GM19238 (cell line): ENCODE results near the gene CDK5RAP1.
A peak's percentile ranks its signal among the peaks of the same experiment; 100 is the strongest.
"Not testable (repeated sequence)": the region's sequence is repeated elsewhere in the genome, so short reads cannot be mapped to it uniquely, and the experiment has no call there.

ENCODE experiments used
- DNase-seq: peaks from one replicate; pipeline ENCODE4 v3.0.0; 2011; ENCODE audit warnings: low spot score; ENCODE audit not compliant: insufficient read length

Gene CDK5RAP1, protein sequence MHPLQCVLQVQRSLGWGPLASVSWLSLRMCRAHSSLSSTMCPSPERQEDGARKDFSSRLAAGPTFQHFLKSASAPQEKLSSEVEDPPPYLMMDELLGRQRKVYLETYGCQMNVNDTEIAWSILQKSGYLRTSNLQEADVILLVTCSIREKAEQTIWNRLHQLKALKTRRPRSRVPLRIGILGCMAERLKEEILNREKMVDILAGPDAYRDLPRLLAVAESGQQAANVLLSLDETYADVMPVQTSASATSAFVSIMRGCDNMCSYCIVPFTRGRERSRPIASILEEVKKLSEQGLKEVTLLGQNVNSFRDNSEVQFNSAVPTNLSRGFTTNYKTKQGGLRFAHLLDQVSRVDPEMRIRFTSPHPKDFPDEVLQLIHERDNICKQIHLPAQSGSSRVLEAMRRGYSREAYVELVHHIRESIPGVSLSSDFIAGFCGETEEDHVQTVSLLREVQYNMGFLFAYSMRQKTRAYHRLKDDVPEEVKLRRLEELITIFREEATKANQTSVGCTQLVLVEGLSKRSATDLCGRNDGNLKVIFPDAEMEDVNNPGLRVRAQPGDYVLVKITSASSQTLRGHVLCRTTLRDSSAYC

DNA sequence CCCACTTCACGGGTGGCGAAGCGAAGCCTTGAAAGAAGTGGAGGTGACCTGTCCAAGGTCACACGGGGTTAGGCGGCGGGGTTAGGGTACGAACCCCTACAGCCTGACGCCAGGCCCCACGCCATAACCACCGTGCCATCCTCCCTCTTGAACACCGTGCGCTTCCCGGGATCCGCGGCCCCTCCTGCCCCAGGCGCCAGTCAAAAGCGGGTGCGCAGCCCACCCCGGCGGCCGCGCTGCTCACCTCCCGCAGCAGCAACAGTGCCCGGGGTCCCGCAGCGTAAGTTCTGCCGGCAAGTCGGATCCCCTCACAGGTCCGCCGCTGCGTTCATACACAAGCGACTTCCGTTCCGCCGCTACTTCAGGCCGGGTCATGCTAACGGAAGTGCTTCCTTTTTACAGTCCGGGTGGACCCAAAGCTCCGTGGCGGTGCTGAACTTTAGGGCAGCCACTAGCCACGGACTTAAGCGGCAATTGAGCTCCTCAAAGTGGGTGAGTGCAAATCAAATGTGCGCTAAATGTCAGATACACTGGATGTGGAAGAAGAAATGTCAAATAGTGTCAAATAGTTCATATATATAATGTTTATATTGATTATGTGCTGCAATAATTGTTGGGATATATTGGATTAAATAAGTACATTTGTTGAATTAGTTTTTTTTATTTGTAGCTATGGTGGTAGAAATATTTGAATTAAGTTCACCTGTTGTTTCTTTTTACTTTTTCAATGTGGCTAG lies at the start of gene CDK5RAP1:
CDK5RAP1 (minus strand) TSS at position 336 of the 737 bp plus-strand sequence. CDS start 4,455 bp downstream, outside the sequence.
- peak; percentile 74 for DNase-seq

DNA sequence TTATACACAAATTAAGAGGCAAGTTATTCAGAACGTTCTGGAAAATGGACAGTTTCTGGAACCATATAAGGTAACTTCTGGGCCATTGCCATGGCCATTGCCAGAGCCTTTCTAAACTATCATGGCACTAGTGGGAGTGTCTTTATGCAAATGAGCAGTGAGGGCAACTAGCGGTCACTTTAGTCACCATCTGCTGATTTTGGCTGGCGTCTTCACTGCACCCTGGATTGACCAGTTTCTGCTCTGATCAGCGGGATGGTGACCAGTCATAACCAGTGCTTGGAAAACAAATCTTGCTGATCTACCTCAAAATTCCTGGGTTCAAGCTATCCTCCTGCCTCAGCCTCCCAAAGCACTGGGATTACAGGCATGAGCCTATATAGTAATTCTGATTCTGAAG lies 49.5 kb upstream of the CDK5RAP1 start:
- no peak for DNase-seq

DNA sequence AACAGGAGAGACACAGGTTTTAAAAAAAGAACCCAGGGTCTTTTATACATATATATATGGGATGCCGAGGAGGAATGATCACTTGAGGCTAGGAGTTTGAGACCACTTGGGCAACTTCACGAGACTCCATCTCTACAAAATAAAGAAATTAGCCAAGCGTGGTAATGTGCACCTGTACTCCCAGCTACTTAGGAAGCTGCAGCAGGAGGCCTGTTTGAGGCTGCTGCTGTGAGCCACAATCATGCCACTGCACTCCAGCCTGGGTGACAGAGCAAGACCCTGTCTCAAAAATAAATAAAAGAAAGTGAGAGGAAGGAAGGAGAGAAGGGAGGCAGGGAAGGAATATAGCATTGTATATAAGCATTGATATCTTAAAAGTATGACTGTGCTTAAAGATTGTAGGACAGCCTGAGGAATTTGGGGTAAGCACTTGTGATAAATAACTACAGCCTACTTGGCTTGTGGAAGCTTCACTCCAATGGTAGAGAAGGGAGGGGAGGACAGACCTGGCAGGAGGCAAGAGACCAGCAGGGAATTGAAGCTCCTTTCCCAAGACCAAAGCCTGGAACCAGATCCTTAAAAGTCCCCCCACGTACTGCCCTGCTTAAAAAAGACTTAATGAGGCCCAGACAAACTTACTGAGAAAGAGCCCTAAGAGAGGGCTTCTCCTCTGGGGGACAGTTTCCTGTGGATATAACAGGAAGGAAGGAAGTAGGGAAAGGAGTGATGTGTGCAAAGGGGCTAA lies 44.7 kb upstream of the CDK5RAP1 start:
- no peak for DNase-seq

DNA sequence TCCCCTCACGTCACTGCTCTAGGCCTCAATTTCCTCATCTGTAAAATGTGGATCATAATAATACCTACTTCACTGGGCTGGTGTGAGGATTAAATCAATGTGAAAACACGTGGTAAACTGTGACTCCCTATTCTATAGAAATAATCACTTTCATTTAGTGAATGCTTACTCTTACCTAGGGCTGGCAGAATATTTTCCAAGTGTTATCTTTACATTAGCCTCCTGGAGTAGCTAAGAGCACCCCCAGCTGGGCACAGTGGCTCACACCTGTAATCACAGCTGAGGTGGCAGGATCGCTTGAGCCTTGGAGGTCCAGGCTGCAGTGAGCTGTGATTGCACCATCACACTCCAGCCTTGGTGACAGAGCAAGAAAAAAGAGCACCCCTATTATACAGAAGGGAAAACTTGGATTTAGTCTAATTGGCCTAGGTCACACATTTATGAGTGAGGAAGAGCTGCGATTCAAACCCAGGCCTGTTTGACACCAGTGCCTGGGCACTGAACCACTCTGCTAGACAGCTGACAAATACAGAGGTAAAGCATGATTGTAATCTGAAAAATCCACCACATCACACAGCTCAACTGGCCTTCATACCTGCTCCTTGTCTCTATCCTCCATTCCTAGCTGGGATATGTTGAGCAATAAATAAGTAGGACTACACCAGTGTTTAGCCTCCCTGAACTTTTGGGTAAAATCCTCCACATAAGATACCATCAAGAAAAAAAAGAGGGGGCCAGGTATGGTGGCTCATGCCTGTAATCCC lies 43.7 kb upstream of the CDK5RAP1 start:
- no peak for DNase-seq

DNA sequence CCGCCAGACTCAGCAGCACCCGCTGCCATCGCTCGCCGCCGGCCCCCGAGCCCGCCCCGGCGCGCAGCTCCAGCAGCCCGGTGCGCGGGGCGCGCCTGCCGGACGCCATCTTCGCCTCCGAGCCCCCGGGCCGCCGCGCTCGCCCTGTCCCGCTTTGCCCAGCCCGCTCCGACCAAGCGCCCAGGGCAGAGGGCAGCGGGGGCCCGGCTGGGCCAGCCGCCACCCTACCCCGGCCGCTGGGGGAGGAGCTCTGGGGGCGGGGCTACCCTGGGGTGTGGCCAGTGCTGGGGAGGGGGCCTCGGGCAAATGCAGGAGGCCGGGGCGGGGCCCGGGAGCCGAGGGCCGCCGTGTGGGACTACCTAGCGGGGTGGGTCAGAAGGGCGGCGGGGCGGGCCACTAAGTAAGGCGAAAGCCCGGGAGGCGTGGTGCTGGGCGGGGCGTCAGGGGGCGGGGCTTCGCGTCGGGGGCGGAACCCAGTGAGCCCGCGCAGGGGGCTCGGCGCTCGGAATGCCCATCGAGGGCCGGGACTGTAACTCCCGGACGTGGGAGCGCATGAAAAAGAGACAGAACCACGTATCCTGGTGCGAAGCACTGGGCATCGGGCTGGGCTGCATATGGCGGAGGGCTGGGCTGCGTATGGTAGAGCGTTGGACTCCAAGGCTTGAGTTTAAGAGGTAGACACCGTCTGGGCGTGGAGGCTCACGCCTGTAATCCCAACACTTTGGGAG lies 42.4 kb upstream of the CDK5RAP1 start, which contains the start of gene SNTA1:
SNTA1 (minus strand) TSS at position 252 of the 728 bp plus-strand sequence; CDS start at position 109, 143 bp downstream.
- DNase-seq, result peak; percentile 91

DNA sequence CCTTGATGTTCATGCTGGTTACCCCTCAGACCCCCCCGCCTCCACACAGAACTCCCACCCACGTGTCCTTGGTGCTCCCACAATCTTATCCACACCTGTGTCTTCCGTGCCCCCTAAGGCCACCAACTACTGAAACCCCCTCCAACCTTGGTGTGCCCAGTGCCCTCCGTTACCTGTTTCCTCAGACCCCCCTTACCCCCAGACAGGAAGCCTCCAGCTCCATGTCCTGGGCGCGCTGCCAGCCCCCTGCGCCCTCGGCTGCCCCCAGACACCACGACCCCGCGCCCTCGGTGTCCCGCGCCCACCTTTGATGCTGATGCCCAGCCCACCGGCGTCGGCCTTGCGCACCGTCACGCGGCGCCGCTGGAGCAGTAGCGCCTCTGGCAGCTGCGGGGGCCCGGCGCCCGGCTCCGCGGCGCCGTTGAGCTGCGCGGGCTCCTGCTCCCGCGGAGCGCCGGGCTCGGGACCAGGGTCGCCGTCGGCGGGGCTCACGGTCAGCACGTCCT lies 41.7 kb upstream of the CDK5RAP1 start:
- no peak for DNase-seq

DNA sequence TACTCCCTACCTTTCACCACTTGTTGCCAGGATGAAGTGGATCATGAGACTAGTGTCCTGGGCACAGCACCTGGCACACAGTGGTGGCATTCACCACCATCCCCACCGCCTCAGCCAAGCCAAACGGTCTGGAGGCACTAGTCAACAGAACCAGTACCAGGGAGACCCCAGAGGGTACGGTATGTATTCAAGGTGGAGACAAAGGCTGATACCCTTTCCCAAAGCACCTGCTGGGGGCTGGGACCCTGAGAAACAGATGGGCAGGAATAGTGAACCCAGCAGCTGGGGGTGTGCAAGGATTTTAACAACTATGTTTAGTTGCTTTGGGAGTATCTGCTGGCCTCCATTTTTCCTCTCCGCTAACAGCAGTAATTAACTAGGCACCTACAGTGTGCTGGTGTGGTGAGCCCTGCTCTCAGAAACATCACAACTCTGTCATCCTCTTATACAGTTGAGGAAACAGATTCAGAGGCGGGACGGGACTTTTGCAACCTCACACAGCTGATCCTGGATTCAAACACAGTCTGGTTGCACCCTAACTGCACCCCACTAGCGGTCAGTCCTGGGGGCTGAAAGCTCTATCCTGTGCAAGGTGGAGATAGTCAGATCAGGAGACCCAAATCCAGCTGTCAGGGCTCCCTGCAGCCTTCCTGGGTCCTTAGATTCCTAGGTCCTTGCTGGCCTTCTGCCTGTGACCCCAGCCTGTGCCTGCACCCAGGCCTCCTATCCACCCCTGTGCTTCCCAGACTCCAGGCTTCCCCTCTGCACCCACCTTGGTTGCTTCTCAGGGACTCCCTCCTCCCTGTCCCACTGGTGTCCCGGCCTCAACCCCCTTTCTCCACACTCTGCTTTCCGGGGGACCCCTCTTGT lies 41.1 kb upstream of the CDK5RAP1 start:
- no peak for DNase-seq

DNA sequence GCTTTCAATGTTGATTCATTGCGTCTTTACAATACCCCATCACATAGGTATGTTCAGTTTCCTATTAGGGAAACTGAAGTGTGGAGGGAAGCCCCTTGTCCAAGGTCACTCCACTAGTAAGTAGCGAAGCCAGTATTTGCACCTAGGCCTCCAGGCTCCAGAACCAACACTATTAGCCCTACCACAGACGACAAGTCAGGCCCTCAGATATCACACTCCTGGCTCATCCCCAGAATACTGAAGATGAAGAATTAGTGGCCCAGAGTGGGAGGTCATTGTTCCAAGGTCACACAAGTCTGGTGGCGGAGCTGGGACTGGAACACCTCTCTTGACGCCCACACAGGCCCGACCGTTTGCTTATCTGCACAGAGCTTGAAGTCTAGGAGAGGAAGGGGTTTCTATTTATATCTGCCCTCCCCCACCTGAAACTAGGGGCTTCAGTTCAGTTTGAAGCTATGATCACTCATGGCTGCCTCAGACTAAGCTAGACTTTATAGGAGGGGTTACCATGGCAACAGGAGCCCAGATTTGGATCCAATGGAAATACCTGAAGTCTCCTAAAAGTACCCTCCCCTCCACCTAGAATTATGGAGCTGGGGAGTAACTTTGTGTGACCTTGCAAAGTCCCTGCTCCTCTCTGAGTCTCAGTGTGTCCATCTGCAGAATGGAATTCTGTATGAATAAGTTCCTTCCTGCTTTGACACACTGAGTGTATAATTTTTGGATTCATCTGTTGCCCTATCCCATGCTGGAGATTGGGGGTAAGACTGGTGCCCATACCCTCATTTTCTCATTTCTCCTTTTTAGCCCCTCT lies 40.0 kb upstream of the CDK5RAP1 start:
- DNase-seq, result no peak

DNA sequence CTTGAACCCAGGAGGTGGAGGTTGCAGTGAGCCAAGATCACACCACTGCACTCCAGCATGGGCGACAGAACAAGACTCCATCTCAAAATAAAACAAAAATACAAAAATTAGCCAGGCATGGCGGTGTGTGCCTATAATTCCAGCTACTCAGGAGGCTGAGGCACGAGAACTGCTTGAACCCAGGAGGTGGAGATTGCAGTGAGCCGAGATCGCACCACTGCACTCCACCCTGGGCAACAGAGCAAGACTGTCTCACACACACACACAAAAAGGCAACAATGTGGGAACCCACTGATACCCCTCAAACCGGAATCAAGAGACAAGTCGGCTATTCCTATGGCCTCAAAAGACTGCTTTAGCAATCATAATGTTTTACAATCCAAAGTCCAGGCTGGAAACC lies 39.2 kb upstream of the CDK5RAP1 start:
- not testable (repeated sequence) for DNase-seq

DNA sequence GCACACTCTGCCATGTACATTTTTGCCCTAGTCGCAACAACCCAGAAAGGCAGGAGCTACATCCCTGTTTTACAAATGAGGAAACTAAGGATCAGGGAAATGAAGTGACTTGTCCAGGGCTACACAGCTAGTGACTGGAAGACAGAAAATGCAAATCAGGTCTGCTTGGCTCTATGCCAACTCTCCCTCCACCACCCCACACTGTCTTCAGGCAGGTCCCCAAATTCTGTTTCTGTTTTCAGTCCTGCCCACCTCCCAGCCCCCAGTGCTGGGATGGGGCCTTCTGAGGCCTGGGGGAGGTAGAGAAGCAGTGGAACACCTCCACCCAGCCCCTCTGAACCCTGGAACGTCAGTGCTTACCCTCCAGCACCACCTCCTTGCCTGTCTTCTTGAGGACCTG lies 37.2 kb upstream of the CDK5RAP1 start:
- no peak for DNase-seq

DNA sequence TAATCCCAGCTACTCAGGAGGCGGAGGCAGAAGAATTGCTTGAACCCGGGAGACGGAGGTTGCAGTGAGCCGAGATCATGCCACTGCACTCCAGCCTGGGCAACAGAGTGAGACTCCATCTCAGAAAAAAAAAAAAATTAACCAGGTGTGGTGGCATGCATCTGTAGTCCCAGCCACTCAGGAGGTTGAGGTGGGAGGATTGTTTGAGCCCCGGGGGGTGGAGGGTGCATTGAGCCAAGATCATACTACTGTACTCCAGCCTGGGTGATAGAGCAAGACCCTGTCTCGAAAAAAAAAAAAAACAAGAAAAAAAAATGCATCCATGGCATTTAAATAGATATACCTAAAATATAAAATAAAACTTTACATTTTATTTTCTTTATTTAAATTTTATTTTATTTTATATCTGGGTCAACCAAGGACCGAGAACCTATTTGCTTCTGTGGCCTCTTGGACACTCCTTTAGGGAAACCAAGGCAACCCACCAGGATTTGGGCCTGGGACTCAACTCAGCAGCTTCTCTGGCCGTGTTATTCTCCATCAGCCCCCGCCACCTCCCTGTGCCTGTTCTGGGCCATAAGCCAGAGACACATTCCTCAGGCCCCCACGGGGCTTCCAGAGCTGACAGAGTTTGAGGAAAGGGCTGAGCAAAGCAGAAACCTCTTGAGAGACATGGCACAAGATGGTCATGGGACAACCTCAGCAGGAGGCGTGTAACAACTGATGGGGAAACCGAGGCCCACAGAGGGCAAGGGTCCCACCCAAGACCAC lies 36.0 kb upstream of the CDK5RAP1 start:
- DNase-seq, result no peak

DNA sequence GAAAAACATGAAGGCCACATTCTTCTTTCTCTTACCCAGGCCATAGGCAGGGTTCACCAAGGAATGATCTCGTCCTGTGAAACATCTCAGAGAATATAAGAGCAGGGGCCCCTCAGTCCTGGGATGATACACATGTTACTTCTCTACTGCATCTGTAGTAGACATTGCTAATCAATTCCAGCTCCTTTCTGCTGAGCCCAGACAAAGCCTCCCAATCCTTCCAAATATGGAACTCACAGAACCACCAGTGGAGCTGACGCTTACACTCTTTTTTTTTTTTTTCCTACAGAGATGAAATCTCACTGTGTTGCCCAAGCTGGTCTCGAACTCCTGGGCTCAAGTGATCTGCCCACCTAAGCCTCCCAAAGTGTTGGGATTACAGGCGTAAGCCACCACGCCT lies 33.1 kb upstream of the CDK5RAP1 start:
- DNase-seq, result no peak

DNA sequence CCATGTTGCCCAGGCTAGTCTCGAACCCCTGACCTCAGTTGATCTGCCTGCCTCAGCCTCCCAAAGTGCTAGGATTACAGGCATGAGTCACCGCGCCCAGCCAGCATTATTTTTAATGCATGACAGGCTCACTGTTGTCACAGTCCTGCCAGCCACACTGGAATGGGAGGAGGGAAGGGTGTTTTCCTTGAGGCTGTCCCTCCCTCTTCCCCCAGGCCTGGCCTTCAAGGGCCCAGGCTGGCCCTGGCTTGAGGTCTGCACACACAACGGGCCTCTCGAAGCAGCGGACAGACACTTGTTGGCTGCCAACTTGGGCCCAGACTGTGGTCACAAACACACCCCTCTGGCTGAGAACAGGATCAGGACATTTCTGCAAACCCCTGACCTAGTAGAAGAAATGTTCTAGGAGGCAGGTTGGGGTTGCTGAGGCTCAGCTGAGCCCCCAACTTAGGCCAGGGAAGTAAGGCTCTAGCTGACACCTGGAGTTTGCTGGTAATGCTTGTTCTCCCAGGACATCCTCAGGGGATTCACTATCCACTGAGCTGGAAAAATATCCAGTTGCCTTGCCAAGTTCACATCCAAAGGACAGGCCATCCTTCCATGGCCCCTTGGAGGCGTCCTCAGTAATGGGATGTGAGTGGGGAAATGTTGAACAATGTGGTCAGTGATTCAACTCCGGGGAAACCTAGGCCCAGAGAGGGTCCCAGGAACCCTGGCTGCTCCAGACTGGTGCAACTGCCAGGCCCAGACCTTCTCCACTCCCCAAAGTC lies 32.3 kb upstream of the CDK5RAP1 start:
- DNase-seq, result no peak

DNA sequence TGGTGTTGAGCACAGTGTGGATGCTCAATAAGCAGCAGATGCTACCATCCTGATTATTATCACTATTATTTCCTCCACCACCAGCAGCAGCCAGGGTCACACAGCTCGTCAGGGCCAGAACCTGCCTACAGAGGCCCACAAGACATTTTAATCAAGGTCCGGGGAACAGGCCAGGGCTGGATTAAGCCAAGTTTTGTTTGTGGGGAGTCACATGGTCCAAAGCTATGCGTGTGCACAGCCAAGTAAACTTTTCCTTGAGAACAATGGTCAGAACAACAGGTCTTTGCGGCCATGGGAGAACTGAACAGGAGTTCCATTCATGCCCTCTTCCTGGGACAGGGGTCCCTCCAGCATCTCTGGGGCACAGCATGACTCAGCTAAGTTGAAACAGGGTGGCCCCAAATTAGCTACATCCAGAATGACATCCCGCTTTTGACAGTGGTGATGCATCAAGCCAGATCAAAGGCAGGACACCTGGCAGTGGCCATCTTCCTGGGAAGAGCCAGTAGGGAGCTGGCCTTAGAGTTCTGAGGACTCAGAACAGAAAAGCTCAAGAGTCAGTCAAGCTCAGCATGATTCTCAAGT lies 30.6 kb upstream of the CDK5RAP1 start:
- no peak for DNase-seq

DNA sequence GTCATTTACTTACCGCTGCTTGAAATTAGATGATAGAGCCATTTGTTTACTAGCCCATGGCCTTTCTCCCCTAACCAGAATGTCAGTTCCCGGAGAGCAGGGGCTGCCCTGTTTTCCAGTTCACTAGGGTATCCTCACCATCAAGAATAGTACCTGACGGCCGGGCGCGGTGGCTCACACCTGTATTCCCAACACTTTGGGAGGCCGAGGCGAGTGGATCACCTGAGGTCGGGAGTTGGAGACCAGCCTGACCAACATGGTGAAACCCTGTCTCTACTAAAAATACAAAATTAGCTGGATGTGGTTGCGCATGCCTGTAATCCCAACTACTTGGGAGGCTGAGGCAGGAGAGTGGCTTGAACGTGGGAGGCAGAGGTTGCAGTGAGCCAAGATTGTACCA lies 22.6 kb upstream of the CDK5RAP1 start:
- not testable (repeated sequence) for DNase-seq
